H1 (cell line): ENCODE results near the gene FXYD7. TPM values are rescaled to one million over a fixed set of nuclear protein-coding genes. Genes with fewer than 3 reads are reported as not detected.

ENCODE experiments used
- CBX5 ChIP-seq: fragments of 300-800, 300-1000 bp; sonication (generic); IDR thresholded peaks from 2 replicates; pipeline ENCODE4 v1.7.1; 2016; ENCODE audit warnings: antibody characterized with exemption, low read length, low read depth
- CBX8 ChIP-seq: fragments of 300-800, 300-1000 bp; sonication (generic); IDR thresholded peaks from 2 replicates; pipeline ENCODE4 v1.7.1; 2016; ENCODE audit warnings: low read depth, low read length, borderline replicate concordance
- CHD7 ChIP-seq: fragments of 300-600 bp; sonication (generic); IDR thresholded peaks from 2 replicates; pipeline ENCODE4 v1.7.1; 2012; ENCODE audit warnings: low read length, moderate library complexity, mild to moderate bottlenecking, inconsistent platforms; ENCODE audit not compliant: insufficient replicate concordance
- KDM5A ChIP-seq: fragments of 200-600 bp; IDR thresholded peaks from 2 replicates; pipeline ENCODE4 v1.7.1; 2012; ENCODE audit warnings: mild to moderate bottlenecking, low read length, inconsistent platforms, mixed read lengths
- RFX5 ChIP-seq: IDR thresholded peaks from 2 replicates; pipeline ENCODE4 v1.6.1; 2011; ENCODE audit warnings: low read depth, low read length, improper control_type of control experiment, borderline replicate concordance
- RNF2 ChIP-seq: fragments of 200-900, 300-1000 bp; sonication (generic); IDR thresholded peaks from 2 replicates; pipeline ENCODE4 v1.7.1; 2016; ENCODE audit warnings: borderline replicate concordance, low read depth, mild to moderate bottlenecking, antibody characterized with exemption, low read length; ENCODE audit not compliant: poor library complexity, severe bottlenecking; ENCODE audit errors: missing control alignments
- SP4 ChIP-seq: IDR thresholded peaks from 2 replicates; pipeline ENCODE4 v1.6.1; 2012; ENCODE audit warnings: low read length, inconsistent platforms
- SUZ12 ChIP-seq: fragments of 200-600 bp; sonication (generic); IDR thresholded peaks from 2 replicates; pipeline ENCODE4 v1.6.1; 2012; ENCODE audit warnings: mild to moderate bottlenecking, inconsistent platforms, low read length, moderate library complexity, mixed read lengths
- TAF1 ChIP-seq: IDR thresholded peaks from 2 replicates; pipeline ENCODE4 v1.6.1; 2011; ENCODE audit warnings: mild to moderate bottlenecking, low read depth, low read length
- polyA plus RNA-seq, 7 experiments: library from polyadenylated mRNA; depleted of rRNA in 3 of 7; stranded (reverse) in 5 of 7; unstranded in 2 of 7; fragments of >200 nt in 5 of 7; fragments of 200-250 nt in 2 of 7; gene quantifications; 1 replicate in 5 of 7; 2 replicates in 1 of 7; 4 replicates in 1 of 7; pipeline versions ENCODE4 v1.2.1 to v1.2.3, GENCODE V29; 2011 to 2013; ENCODE audit warnings: missing spikeins in 2 of 7, mixed read lengths in 2 of 7
- total RNA-seq: library from RNA; stranded (reverse); fragmentation: NEBNext Ultra II Directional; extraction: Animal tissue kit (Norgen Biotek cat#: 25700); gene quantifications from 2 replicates; pipeline ENCODE4 v1.2.1, GENCODE V29; 2021

FXYD7 gene
- total and polyA plus RNA-seq, 2 of the 8 experiments (the other 6 are each of a cell fraction or from before 2014, with no cell fraction given), result 12.1 to 14.3 TPM

GRCh38 chr19:35144259-35144599, 1.2 kb downstream of the FXYD7 start (continued):
- no peak for TF ChIP-seq KDM5A
- no peak for TF ChIP-seq CBX8
- no peak for TF ChIP-seq CBX5
- TF ChIP-seq SUZ12, result no peak
- TF ChIP-seq RFX5, result no peak
- TF ChIP-seq SP4, result no peak
- TF ChIP-seq CHD7, result no peak
- no peak for TF ChIP-seq TAF1
- no peak for TF ChIP-seq RNF2
